GM21423 (cell line): ENCODE data around the gene MAD1L1.

Source experiments
- ATAC-seq: cut with Tn5 transposase; IDR thresholded peaks from one replicate; pipeline ENCODE4 v1.9.1; 2021; ENCODE audit warnings: mild to moderate bottlenecking, moderate library complexity; ENCODE audit not compliant: unreplicated experiment

The MAD1L1 gene

DNA sequence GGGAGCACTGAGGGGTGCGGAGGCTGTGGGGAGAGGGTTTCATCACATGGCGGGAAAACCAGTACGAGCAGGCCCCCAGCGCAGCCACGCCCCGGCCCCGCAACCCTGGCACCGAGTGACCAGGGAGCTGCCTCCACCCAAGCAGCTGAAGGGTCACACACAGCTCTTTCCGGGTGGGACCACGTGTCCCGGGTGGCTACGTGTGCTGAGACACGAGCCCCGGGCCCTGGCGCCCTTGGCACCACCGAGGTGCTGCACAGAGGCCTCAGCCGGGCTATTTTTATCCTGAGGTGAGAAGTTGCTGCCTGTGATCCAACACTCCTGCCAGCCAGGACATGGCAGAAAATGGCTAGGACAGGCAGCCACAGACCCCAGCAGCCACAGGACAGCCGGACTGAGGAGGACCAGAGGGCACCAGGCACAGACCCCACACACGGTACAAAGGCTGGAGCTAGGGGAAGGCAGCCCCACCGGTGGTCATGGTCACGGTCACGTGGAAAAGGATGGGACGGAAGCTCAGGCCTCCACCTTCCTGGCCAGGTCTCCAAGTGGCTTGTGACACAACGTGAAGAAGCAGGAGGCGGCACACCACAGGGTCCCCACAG lies 223.7 kb downstream of the MAD1L1 start:
- no peak for ATAC-seq

DNA sequence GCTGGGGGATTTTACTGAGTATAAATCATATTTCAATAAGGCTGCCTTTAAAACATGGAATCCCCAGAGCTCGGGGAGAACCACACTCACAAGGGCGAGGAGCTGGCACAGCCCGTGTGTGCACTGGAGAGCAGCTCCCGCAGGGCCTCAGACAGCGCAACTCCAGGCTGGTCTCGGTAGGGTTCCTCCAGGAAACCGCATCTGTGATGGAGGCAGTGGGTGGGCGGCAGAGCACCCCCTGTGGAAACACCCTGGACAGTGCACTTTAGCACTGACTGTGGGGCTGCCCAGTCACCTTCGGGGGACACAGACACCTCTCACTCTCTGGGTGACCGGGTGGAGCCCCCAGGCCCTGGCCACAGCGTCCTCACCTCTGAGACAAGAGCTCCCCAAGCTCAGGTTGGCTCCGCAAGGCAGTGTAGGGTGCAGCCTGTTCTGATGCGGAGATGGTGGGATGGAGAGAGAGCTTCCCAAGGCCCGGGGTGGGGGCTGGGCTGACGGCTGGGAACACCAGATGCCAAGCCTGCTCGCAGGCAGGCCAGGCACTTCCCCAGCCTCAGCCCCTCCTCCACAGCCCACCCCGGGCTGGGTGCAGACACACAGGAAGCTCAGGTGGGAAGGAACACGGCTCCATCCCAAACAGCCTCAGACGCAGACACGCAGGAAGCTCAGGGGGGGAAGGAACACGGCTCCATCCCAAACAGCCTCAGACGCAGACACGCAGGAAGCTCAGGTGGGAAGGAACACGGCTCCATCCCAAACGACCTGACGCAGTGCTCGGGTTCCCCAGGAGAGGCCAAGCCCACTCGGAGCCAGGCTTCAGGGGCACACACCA lies 224.4 kb downstream of the MAD1L1 start:
- ATAC-seq, result no peak

DNA sequence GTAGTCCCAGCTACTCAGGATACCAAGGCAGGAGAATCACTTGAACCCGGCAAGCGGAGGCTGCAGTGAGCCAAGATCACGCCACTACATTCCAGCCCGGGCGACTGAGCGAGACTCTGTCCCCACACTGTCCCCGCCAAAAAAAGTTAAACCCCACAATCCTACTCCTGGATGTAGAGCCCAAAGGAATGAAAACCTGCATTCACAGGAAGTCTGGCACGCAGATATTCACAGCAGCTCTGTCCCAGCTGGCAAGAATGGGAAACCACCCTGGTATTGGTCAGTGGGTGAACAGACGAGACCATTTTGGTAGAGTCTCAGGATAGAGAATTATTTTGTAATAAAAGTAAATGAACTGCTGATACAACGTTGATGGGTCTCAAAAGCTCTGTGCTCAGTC lies 225.2 kb downstream of the MAD1L1 start:
- ATAC-seq, result no peak

DNA sequence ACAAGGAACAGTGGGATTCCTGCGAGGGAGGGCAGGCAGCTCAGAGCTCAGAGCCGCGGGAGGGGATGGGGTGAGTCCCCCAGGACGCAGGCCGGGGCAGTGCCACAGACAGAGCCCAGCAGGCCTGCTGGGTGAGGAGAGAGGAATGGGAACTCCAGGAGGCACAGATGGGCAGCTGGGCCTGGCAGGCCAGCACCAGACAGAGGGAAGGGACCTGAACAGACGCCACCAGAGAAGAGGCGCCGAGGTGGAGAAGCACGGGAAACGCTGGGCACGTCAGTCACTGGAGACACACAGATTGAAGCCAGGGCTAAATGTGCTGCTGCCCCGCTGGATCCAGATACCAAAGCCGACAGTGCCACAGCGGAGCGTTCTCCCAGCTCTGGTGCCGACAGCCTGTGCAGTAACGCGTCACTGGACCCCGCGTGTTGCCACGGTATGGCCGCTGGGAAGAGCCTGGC lies 225.8 kb downstream of the MAD1L1 start:
- no peak for ATAC-seq

DNA sequence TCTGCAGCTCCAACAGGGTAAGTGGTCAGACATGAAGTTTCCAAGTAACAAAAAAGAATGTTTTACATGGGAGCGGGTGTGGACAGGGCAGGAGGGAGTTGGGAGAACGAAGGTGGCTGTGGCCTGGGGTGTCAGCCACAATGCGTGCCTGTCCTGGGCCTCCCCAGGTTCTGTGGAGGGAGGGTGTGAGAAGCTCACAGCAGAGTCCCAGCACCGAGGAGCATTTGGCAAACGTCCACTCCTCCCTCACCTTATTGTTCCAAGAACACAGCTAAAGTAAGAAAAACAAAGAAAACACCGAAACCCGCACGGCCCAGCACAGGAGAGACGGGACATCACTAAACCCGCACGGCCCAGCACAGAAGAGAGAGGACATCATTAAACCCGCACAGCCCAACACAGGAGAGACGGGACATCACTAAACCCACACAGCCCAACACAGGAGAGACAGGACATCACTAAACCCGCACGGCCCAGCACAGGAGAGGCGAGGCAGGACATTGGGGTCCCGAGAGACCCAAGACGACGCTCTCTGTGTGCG lies 226.4 kb downstream of the MAD1L1 start:
- no peak for ATAC-seq

DNA sequence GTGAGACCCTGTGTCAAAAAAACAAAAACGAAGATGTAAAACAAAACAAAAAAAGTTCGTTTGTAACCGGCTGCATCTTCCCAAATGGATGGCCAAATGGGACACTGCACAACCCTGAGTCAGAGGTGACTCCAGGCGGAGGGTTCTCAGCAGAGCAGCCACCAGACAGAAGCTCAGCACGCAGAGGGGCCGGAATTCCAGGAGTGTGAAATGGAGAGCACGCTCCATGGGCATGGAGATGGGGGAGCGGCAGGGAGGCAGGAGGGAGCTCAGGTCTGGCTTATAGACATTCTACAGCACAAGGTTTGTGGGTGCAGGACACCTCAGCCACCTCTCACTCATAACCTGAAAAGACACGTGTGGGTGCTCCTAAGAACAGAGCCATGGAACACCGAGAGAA lies 227.0 kb downstream of the MAD1L1 start:
- no peak for ATAC-seq

DNA sequence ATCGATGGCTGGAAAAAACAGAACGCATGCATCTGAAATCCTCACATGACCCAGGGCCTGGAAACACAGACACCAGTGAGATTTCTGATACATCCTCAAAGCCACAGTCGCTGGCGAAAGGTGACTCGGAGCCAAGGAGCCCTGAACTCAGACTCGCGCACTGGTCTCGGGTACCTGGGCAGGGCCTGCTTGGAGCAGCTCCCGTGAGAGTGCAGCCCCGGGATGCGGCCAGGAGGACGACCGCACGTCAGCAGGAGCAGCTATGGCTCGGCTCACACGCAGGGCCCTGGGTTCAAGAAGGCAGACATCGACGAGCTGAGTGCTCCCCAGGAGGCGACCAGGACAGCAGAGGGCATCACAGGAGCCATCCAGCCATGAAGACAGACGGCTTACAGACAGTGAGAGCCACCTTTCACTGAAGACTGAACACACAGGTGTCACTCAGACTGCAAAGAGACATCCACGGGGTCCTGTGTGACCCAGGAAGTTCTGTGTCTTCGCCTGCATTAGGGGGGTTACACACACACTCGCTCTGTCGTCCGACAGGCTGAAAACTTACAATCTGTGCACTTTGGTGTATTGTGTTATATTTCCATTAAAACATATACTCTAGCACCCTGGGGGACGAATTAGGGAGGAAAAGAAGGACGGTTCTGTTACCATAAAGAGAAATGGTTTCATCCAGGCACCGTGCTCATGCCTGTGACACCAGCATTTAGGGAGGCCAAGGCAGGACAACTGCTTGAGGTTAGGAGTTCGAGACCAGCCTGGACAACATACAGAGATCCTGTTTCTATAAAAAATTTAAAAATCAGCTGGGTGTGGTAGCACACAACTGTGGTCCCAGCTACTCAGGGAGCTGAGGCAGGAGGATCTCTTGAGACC lies 227.7 kb downstream of the MAD1L1 start:
- ATAC-seq, result no peak

DNA sequence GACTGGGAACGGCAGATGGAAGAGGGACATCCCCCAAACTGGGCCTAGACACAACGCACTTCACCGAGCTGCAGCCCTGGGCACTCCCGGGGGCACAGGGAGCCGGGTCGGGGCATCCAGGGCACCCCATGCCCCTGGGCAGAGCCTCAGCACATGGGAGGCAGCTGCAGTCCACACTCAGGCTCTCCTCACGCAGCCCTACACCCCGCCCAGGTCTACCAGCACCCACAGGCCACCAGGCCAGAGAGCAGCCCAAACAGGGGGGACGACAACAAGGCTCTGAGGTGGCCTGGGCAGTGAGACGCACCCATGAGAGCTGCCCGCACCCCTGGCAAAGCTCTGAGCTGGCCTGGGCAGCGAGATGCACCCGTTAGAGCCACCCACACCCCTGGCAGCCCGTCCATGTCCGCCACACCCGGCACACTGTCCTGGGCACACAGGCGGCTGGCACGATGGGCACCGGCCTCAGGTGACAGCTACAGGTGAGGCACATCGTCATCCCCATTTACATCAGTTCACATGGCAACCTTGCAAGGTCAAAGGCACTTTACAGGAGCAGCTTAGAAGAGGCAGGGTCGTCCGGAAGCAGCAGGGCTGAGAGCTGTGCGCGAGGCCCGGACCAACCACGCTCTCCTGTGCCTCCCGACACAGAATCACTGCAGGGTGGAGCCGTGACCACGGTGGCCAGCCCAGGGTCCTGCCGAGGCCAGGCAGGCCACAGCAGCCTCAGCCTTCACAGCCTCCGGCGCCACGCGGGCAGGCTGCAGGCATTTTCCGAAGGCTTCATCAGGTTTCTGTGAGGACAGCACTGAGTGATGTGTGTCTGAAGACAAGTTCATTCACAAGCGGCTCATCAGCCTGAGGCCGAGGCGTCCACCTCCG lies 228.6 kb downstream of the MAD1L1 start:
- ATAC-seq, result no peak

DNA sequence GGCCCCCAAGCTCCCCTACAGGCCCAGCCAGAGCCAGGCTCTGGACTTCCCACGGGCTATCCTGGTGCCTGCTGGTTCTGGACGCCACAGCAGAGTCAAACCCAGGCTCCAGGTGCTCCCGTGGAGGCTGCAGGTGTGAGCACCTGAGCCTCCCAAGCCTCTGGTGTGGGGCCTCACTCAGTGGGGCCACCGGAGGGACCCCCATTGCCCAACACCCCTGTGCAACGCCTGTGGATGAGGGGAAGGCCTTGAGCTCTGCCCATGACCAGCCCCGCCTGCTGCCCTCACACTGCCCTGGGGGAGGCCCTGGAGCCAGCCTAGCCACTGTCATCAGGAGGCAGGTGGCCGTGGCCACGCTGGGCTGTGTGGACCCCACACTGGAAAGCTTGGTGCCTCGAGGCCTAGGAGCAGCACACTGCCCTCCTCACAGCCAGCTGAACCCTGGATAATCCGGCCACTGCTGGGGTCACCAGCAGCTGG lies 229.3 kb downstream of the MAD1L1 start:
- ATAC-seq, result no peak

DNA sequence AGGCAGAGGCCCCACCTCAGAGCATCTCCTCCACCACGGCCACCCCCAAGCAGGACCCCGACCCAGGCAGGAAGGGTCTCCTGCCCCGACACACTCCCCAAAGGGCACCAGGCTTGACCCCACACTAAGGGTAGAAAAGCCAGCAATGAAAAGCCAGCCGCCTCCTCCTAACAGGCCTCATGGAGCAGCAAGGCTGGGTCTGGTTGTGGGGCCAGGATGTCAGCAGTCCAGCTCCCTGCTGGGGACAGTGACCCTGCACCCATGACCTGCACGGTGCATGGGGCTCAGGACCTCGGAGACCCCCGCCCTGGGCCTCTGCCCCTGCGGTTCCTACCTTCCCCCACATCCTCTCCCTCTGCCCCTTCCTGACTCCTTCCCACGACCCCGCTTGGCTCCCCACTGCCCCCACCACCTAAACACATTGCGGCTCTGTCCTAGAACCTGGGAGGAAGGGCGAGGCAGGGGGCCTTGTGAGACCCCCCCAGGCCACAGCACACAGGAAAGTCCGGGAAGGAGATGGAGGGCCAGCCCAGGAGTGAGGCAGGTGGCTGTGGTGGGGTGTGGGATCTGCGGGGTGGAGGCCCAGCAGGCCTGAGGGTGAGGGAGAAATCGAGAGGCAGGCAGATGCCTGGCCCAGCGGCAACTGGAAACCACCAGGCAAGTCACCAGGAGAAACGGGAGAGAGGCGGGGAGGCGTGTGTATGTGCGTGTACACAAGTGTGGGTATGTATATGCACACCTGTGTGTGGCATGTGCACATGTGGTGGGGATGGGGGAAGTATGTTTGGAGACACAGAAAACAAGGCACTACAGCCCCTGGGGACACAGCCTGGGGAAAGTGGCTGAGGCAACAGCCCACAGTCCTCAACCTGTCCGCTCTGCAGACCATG lies 229.9 kb downstream of the MAD1L1 start:
- ATAC-seq, result no peak

DNA sequence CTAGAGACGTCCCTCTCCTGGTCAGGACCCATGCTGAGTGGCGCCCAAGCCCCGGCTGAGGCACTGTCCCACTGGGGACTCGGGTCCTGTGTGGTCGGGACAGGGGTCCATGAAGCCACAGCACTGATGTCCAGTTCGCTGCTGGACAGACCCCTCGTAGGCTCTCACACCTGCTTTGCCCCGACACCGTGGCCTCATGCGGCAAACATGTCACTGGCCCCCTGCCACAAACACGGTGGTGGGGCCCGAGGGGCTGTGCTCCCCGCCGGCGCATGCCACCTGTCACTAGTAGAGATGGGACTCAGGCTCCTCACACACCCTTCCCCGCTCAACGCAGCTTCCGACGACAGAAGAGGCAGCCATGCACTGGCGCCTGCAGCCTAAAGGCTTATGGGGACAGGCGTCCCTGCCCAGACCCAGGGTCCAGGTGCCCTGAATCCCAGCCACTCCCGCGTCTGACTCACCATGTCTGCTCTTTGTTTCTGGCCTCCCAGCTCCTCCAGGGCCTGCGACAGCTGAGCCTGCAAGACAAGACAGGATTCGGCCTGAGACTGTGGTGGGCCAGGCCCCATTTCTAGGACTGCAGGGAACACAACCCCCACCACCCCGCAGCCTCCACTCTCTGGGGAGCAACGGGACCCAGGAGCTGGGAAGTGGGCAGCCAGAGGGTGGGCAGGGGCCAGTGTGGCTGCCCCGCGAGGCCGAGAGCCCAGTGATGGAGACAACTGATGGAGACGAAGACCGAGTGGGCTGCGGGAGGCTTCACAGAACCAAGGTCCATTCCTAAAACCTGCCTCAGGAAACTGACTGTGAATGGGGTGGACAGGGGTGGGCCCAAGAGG lies 230.9 kb downstream of the MAD1L1 start:
- ATAC-seq, result no peak

DNA sequence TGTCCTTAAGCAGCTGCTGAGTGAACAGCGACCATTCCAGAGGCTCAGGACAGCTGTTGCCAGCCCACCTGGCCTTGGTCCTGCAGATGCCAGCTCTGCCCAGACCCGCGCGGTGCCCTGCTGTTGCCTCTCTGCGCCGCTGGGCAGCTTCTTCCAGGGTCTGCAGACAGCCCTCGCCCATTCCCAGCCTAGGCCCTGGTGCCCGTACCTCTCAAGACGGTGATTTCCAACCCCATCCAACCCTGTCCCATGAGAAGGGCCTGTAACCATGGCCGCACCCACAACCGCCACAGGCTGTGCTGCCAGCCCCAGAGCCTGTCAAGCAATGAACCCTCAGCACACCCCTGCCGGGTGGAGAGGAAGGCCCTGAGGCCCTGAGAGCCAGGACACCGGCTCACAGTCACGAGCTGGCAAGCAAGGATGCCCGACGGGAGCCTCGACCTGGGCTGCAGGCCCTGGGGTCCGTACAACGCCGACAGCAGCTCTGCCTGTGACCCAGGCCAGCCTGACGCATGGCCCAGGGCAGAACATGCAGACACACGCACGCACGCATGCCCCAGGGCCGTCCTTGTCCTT lies 231.9 kb downstream of the MAD1L1 start:
- ATAC-seq, result no peak

DNA sequence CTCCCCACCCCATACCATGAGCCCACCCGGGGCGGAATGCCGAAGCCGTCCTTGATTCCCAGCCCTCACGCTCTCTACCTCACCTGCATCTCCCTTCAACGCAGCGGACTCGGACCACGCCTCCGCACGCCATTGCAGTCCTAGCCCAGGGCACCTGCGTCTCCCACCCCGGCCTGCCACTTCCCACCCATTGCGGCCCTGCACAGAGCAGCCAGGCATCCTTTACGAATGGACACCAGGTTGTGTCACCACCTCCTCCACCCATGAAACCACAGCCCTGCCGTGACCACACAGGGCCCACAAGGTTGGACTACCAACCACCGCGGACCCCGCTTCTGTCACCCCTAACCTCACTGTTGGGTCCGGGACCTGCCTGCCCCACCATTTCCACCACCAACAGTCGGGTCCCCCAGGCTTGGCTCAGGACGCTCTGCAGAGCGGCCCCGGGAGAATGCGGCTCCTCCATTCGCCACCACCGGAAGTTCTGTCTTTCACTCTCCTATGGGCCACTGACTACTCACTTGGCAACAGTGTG lies 232.5 kb downstream of the MAD1L1 start:
- no peak for ATAC-seq

DNA sequence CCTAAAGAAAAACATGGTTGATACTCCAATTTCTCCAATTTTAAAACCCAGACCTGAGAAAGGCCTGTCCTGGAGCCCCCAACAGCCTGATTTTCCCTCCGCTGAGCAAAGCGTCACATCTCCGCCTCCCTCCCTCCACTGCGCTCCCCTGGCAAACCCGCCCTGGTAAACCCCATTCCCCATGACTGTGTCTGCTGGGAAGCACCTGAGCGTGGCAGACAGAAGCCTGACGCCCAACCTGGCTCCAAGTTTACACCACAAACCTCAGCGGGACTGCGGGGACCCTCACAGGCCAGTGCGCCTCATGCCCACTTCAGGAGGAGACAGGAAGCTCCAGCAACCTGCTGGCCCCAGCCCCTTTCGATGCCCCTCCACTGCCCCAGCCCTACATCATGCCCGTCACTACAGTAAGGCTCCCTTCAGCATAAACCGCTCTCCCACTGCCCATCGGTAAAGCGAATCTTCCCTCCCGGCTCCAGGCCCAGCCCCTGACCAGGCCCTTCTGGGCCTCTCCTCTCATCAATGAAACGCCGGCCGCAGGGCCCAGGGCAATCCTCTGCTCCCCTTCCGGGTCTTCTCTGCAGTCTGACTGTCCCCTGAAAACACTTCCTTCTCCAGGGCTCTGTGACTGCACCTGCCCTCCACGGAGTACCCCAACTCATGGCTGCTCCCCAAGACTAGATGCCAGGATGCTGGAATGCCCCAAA lies 233.3 kb downstream of the MAD1L1 start:
- ATAC-seq, result no peak

DNA sequence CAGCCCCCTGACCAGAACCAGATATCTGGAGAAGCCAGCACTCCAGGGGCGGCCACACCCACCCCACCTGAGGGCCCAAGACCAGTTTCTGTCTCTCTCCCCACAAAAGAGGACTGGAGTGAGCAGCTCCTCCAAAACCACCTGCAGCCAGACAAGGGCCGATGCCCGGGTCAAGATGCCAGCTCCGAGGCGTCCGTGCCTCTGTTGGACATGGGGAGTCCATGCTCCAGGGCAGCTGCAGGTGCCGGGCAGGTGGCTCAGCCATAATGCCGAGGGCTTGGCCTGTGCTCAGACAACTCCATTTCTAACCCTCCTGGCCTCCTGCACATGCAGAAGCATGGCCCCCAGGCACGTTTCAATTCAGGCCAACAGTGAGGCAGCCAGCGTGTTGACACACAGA lies 234.6 kb downstream of the MAD1L1 start:
- ATAC-seq, result no peak

DNA sequence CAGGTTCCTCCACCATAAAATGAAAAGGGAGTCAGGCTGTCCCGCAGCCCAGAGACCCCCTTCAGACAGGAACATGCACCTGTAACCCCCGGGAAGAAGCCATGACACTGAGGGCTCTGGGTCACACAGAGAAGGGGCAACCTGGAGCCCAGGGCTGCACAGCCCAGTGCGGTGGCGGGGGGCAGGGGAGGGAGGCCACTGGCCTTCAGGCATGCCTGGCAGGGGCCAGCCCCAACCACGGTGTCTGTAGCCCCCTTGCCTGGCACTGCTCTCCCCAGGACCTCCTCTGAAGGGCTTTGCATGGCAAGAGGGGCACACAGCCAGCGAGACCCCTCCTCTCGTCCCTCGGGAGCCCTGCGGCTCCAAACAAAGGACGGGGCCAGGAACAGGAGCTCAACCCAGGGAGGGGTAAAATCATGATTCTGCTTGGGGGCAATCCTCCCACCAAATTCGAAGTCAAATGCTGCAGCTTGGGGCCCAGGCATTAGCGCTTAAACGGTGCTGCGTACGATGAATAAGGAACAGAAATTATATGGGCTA lies 235.1 kb downstream of the MAD1L1 start:
- no peak for ATAC-seq

DNA sequence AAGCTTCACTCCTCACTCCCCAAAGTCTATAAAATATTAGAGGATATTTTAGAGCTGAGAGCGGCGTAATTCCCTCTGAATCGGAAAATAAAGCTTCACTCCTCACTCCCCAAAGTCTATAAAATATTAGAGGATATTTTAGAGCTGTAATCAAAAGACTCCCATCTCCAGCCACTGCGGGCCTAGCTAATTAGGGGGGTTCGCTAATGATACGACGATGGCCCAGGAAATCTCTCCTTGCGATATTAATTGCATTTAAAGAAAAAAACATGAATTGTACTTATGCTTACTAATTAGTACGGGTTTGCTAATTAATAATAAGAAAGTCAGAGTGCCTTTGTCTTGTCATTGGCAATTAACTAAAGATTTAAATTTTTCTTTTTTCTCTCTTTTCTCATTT lies 235.9 kb downstream of the MAD1L1 start:
- ATAC-seq, result no peak
